GM12872 (cell line): ENCODE results near the gene SNF8.

ENCODE experiments used
- CTCF ChIP-seq: IDR thresholded peaks from 3 replicates; pipeline ENCODE4 v1.5.1; 2011; ENCODE audit warnings: low read depth, mild to moderate bottlenecking, low read length, moderate library complexity; ENCODE audit not compliant: insufficient read depth

The SNF8 gene

DNA sequence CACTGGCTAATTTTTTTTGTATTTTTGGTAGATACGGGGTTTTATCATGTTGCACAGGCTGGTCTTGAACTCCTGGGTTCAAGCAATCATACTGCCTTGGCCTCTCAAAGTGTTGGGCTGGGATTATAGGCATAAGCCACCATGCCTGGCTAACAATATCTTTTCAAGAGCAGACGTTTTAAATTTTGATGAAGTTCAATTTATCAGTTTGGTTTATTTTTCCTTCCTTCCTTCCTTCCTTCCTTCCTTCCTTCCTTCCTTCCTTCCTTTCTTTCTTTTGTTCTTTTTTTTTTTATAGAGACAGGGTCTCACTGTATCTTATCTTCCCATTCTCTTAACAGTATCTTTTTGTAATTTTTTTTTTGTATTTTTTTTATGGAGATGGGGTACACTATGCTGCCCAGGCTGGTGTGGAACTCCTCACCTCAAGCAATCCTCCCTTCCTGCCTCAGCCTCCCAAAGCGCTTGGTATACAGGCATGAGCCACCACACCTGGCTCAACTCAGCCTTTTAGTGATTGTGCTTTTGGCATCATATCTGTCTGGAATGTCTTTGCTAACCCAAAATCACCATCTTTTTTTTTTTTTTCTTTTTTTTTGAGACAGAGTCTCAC lies 37.4 kb upstream of the SNF8 start:
- no peak for TF ChIP-seq CTCF

DNA sequence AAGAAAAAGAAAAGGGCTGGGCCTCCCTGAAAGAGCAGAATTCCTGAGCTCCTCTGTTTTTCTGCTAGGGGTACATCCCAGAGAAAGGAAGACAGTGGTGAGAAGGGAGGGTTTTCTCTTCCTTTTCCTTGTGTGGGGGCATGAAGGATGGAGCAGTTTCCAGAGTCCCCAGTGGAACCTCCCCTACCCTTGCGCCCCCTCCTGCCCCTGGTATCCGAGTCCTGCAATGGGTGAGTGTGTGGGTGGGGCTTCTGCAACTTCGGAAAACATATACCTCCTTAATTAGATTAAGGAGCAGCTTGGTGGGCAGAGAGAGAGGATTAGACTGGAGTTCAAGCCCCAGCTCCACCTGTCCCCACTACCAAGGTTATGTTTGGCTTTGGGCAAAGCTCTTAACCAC lies 29.2 kb upstream of the SNF8 start:
- no peak for TF ChIP-seq CTCF

- no peak for TF ChIP-seq CTCF
These were observed 28.1 kb upstream of the SNF8 start for GRCh38 chr17:48972749-48973097.

DNA sequence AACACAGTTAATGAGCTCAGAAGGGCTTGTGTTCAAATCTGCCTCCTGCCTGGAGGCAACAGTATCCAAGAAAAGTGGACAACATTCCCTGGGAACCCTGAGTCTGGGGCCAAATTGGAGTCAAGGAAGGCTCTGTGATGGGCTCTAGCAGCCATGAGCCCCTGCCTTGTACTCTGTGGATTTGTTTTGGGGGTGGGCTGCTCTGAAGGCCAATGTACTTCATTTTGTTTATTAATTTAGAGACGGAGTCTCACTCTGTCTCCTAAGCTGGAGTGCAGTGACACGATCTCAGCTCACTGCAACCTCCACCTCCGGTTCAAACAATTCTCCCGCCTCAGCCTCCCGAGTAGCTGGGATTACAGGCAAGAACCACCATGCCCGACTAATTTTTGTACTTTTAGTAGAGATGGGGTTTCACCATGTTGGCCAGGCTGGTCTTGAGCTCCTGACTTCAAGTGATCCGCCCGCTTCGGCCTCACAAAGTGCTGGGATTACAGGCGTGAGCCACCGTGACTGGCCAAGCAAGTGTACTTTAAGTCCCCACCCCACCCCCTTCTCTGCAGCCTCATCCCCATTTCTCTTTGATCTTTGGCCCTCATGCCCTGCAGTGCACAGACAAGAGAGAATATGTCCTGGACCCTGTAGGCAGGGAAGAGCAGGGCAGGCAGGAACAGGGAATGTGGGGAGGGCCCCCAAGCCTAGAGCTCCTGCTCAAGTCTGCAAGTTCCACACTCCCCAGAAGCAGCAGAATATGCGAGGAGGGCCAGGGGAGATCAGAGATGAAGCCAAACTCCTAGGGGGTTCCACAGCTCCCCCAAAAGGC lies 26.4 kb upstream of the SNF8 start:
- TF ChIP-seq CTCF, result no peak

DNA sequence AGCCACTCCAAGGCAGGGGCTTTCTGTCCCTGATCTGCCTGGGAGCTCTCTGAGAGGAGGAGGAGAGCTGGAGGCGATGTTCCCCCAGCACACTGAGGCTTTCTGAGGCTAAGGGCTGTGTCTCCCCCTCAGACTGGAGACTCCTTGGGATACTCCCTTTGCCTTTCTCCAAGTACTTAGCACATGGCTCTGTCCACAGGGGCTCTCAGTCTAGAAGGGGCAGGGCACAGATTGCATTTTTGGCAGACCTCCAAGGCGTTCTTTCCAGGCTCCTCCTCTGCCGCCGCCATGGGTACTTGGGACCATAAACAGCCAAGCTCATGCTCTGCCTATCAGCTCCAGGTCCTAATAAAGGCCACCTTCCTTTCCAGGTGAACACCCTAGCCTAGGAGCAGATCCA lies 25.6 kb upstream of the SNF8 start:
- TF ChIP-seq CTCF, result no peak

GRCh38 chr17:48961516-48962233 lies 17.0 kb upstream of the SNF8 start:
- TF ChIP-seq CTCF, result no peak

GRCh38 chr17:48960834-48961515 lies 16.3 kb upstream of the SNF8 start:
- no peak for TF ChIP-seq CTCF
